VCaP (cell line): Measurements from ENCODE around the gene ZFPL1.

Experiments
- H3K27ac ChIP-seq: fragments of 450-650 bp; 2 replicates; pipeline ENCODE4 v1.5.1; 2017
- CTCF ChIP-seq: fragments of 450-650 bp; conservative IDR thresholded peaks from 2 replicates; pipeline ENCODE4 v1.5.1; 2017; ENCODE audit warnings: mild to moderate bottlenecking, moderate library complexity

ZFPL1 gene

DNA sequence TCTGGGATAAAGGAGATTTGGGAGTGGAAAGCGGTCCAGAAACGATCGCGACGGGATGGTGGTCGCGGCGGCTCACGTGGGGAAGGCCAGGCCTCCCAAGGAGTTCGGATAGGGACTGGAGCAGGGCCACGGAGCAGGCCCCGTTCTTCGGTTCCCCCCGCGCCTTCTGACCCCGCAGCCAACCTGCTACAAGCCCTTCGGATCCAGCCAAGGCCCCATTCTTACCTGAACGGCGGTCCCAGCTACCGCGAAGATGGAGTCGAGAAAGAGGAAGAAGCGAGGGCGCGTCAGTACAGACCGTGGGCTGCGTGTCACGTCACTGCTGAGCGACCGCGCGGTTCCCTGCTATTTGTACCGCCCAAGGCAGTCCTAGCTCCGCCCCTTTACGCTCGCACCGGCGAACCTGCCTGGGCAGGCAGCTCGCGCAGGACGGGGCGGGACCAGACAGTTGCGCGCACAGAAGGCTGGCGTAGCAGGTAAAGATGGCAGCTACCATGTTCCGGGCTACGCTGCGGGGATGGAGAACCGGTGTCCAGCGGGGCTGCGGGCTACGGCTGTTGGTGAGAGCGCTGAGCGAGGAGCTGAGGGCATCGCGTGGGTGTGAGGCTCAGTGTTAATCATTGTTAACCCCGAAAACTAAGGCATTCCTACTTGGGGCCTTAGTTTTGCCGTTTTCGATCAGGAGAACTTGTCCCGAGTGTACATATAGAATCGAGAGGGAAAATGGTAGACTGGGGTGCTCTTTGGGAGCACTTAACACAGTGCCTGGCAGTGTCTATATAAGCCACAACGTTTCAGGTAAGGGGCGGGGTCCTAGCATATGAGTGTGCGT, 38.1 kb downstream of the ZFPL1 start, which contains the start of the genes FAU and MRPL49:
Gene FAU (minus strand): TSS at position 270 of the 832 bp plus-strand sequence. CDS start 321 bp downstream, outside the sequence.
Gene MRPL49 (plus strand): TSS at position 457 of the 832 bp plus-strand sequence. CDS start 26 bp downstream, at position 483.
- peak within 1 kb of the TSS; percentile 100 for H3K27ac ChIP-seq
- no peak for TF ChIP-seq CTCF

GRCh38 chr11:65124480-65125196, 40.6 kb downstream of the ZFPL1 start:
- H3K27ac ChIP-seq = peak overlapping the region; percentile 100; the same call in 1 of the 2 replicates
- no peak for TF ChIP-seq CTCF

GRCh38 chr11:65125197-65126056, 41.4 kb downstream of the ZFPL1 start:
- H3K27ac ChIP-seq = peak overlapping the region; percentile 18; the same call in 1 of the 2 replicates

DNA sequence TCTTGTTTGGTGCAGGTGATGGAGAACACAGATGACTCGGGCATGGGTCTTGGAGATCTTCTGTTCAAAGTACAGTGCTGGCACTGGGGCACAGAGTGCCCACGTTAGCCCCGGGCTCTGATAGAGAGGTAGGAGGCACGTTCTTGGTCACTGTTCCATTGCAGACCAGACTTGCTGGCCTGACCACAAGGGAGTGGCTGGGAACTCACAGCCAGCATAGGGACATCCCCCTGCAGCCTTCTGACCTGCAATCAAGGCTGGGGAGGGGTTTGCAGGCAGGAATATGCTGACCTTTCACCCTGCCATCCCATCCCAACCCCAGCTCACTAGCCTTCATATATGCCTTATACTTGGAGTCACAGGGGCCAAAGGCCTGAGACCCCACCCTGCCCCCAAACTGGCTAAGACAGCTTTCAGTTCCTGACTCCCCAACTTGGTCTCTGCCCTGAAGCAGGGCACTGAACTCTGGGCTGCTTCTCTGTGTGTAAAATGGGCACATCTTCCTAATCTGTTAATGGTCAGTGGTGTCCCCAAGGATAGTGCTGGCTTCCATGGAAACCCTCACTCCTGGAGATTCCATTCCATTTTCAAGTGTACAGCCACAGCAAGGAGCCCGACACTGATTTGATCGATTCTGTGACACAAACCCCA, 42.7 kb downstream of the ZFPL1 start:
- no peak for TF ChIP-seq CTCF
- H3K27ac ChIP-seq = peak overlapping the region; percentile 18

More at GRCh38 chr11:65125197-65126056, 41.4 kb downstream of the ZFPL1 start:
- no peak for TF ChIP-seq CTCF

- H3K27ac ChIP-seq = peak overlapping the region; percentile 18
- no peak for TF ChIP-seq CTCF
These were observed 43.6 kb downstream of the ZFPL1 start for GRCh38 chr11:65127473-65128181.
